Measurements from ENCODE around the gene TRAPPC6A. TPM values are rescaled to one million over a fixed set of nuclear protein-coding genes. Genes with fewer than 3 reads are reported as not detected.

The TRAPPC6A gene
- total RNA-seq, 1 donor from 2014 or later, result 33.8 TPM

Other genes starting within 250 kb of the TRAPPC6A start
- gene APOC4, start 236.0 kb downstream of the TRAPPC6A start, total RNA-seq, result not detected in 2 replicates
- gene APOC2, start 232.2 kb downstream of the TRAPPC6A start, total RNA-seq, result not detected in 2 replicates
- 58.0 and 74.8 TPM in 2 replicates for gene CLPTM1, start 222.9 kb downstream of the TRAPPC6A start, total RNA-seq
- gene RELB, start 176.8 kb downstream of the TRAPPC6A start, total RNA-seq, result 60.0 and 76.7 TPM in 2 replicates
- gene CLASRP, start 139.2 kb downstream of the TRAPPC6A start, total RNA-seq, result 65.7 and 77.9 TPM in 2 replicates
- gene ZNF296, start 101.8 kb downstream of the TRAPPC6A start, total RNA-seq, result 1.0 and 1.1 TPM in 2 replicates
- gene GEMIN7, start 99.0 kb downstream of the TRAPPC6A start, total RNA-seq, result 50.8 and 63.6 TPM in 2 replicates
- 36.5 and 52.0 TPM in 2 replicates for gene PPP1R37, start 85.1 kb downstream of the TRAPPC6A start, total RNA-seq
- 0.07 and 0.46 TPM in 2 replicates for gene NKPD1, start 17.3 kb downstream of the TRAPPC6A start, total RNA-seq
- gene BLOC1S3, start 547 bp upstream of the TRAPPC6A start, total RNA-seq, result 21.9 and 25.0 TPM in 2 replicates
- gene EXOC3L2, start 67.2 kb upstream of the TRAPPC6A start, total RNA-seq, result 0.27 TPM in 1 of 2 replicates, not detected in the other
- 21.8 and 21.9 TPM in 2 replicates for gene MARK4, start 73.0 kb upstream of the TRAPPC6A start, total RNA-seq
- gene CKM, start 144.6 kb upstream of the TRAPPC6A start, total RNA-seq, result not detected in 2 replicates
- 8.6 and 8.9 TPM in 2 replicates for gene KLC3, start 162.5 kb upstream of the TRAPPC6A start, total RNA-seq
- 18.5 and 28.6 TPM in 2 replicates for gene ERCC2, start 192.3 kb upstream of the TRAPPC6A start, total RNA-seq
- 30.9 and 34.5 TPM in 2 replicates for gene PPP1R13L, start 226.8 kb upstream of the TRAPPC6A start, total RNA-seq
- 18.0 and 24.4 TPM in 2 replicates for gene POLR1G, start 228.4 kb upstream of the TRAPPC6A start, total RNA-seq
- 67.1 and 79.5 TPM in 2 replicates for gene ERCC1, start 245.7 kb upstream of the TRAPPC6A start, total RNA-seq

Data from kidney epithelial cell (primary cell).